PFSK-1 (cell line): Measurements from ENCODE around the gene HEATR9.

Experiments
- POLR2AphosphoS5 ChIP-seq: IDR thresholded peaks from 2 replicates; pipeline ENCODE4 v1.6.1; 2012; ENCODE audit warnings: low read depth, mild to moderate bottlenecking, control low read depth, low read length, moderate library complexity
- TAF1 ChIP-seq: IDR thresholded peaks from 2 replicates; pipeline ENCODE4 v1.6.1; 2012; ENCODE audit warnings: low read length, control low read depth, borderline replicate concordance; ENCODE audit not compliant: insufficient read depth
- TF ChIP-seq, protein P1 (sequence below), 2 experiments: IDR thresholded peaks; 2 replicates each; pipeline versions ENCODE4 v1.6.1 to v1.8.0; 2011 to 2012; ENCODE audit warnings: low read depth in 2 of 2, low read length in 2 of 2, control low read depth in 1 of 2, inconsistent platforms in 1 of 2, mild to moderate bottlenecking in 1 of 2, moderate library complexity in 1 of 2; ENCODE audit not compliant: insufficient read depth in 1 of 2

DNA sequence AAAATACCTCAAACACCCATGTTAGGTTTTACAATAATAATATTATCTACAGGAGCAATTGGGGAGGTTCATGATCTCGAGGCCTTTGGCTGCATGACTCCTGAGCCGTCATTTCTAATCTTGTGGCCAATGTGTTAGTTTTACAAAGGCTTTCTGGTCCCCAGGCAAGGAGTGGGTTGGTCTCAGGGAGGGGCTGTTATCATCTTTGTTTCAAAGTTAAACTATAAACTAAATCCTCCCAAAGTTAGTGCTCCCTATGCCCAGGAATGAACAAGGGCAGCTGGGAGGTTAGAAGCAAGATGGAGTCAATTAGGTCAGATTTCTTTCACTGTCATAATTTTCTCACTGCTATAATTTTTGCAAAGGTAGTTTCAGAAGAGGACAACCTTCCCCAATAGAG, 20.6 kb upstream of the HEATR9 start:
- TF ChIP-seq POLR2AphosphoS5 (no peak), TAF1 (no peak)
- TF ChIP-seq, protein P1, sequence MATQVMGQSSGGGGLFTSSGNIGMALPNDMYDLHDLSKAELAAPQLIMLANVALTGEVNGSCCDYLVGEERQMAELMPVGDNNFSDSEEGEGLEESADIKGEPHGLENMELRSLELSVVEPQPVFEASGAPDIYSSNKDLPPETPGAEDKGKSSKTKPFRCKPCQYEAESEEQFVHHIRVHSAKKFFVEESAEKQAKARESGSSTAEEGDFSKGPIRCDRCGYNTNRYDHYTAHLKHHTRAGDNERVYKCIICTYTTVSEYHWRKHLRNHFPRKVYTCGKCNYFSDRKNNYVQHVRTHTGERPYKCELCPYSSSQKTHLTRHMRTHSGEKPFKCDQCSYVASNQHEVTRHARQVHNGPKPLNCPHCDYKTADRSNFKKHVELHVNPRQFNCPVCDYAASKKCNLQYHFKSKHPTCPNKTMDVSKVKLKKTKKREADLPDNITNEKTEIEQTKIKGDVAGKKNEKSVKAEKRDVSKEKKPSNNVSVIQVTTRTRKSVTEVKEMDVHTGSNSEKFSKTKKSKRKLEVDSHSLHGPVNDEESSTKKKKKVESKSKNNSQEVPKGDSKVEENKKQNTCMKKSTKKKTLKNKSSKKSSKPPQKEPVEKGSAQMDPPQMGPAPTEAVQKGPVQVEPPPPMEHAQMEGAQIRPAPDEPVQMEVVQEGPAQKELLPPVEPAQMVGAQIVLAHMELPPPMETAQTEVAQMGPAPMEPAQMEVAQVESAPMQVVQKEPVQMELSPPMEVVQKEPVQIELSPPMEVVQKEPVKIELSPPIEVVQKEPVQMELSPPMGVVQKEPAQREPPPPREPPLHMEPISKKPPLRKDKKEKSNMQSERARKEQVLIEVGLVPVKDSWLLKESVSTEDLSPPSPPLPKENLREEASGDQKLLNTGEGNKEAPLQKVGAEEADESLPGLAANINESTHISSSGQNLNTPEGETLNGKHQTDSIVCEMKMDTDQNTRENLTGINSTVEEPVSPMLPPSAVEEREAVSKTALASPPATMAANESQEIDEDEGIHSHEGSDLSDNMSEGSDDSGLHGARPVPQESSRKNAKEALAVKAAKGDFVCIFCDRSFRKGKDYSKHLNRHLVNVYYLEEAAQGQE (IDR thresholded peaks at IDR 0.05; ENCODE audit: insufficient read depth in 1 of 2, low read depth in 2 of 2, low read length in 2 of 2), result no peak
